Endometrial microvascular endothelial cells (primary cell): ENCODE data around the gene C1orf35. TPM values are rescaled to one million over a fixed set of nuclear protein-coding genes. Genes with fewer than 3 reads are reported as not detected.

ENCODE experiments used
- in situ Hi-C: cut with HindIII; loops from 2 replicates; pipeline ENCODE4 v1.10.0; 2017; ENCODE audit warnings: low sequenced_read_pairs, low pct_unique_long_range_greater_than_20kb; ENCODE audit errors: inconsistent ontology term
- total RNA-seq: library from RNA; depleted of rRNA; stranded (reverse); fragments of >200 nt; gene quantifications from one replicate; pipeline ENCODE4 v1.2.3, GENCODE V29; 2015; ENCODE audit errors: inconsistent ontology term

Gene C1orf35
- total RNA-seq, 1 donor from 2014 or later = 11.4 TPM

- in situ Hi-C loops = no loop called here
Observed at GRCh38 chr1:228098323-228098931, 4.7 kb downstream of the C1orf35 start.

GRCh38 chr1:228097333-228098081 is 5.6 kb downstream of the C1orf35 start:
- in situ Hi-C loops = no loop called here

- in situ Hi-C loops = no loop called here
Observed at GRCh38 chr1:228096416-228097332, 6.5 kb downstream of the C1orf35 start.

- in situ Hi-C loops = no loop called here
Observed at GRCh38 chr1:228095938-228096337, 7.2 kb downstream of the C1orf35 start.

GRCh38 chr1:228095161-228095560 is 8.0 kb downstream of the C1orf35 start:
- in situ Hi-C loops = no loop called here

- in situ Hi-C loops = no loop called here
Observed at GRCh38 chr1:228094432-228095016, 8.6 kb downstream of the C1orf35 start.

- in situ Hi-C loops = no loop called here
Observed at GRCh38 chr1:228093050-228093906, 9.8 kb downstream of the C1orf35 start.

- in situ Hi-C loops = no loop called here
Observed at GRCh38 chr1:228092342-228093049, 10.6 kb downstream of the C1orf35 start.

GRCh38 chr1:228091084-228091483 is 12.0 kb downstream of the C1orf35 start:
- in situ Hi-C loops = no loop called here

GRCh38 chr1:228090613-228091081 is 12.5 kb downstream of the C1orf35 start:
- in situ Hi-C loops = no loop called here

GRCh38 chr1:228089519-228090380 is 13.4 kb downstream of the C1orf35 start:
- in situ Hi-C loops = no loop called here

- in situ Hi-C loops = no loop called here
Observed at GRCh38 chr1:228088586-228089498, 14.3 kb downstream of the C1orf35 start.

- in situ Hi-C loops = no loop called here
Observed at GRCh38 chr1:228087771-228088251, 15.3 kb downstream of the C1orf35 start.

- in situ Hi-C loops = no loop called here
Observed at GRCh38 chr1:228085287-228085951, 17.7 kb downstream of the C1orf35 start.

GRCh38 chr1:228084797-228085196 is 18.3 kb downstream of the C1orf35 start:
- in situ Hi-C loops = no loop called here
